HEK293 (cell line): Measurements from ENCODE around the gene DUSP10.

Experiments
- CTCF ChIP-seq: fragments of 450-650 bp; formaldehyde crosslinking; IDR thresholded peaks from 2 replicates; pipeline ENCODE4 v1.5.1; 2016; ENCODE audit warnings: missing biosample characterization, missing genetic modification characterization
- SETDB1 ChIP-seq: IDR thresholded peaks from one replicate; pipeline ENCODE4 v1.6.1; 2017; ENCODE audit warnings: mild to moderate bottlenecking, low read length, moderate library complexity, mixed read lengths; ENCODE audit not compliant: insufficient read length
- YY1 ChIP-seq: fragments of 450-650 bp; formaldehyde crosslinking; IDR thresholded peaks from 2 replicates; pipeline ENCODE4 v1.5.1; 2018; ENCODE audit warnings: missing biosample characterization, missing genetic modification characterization
- ZEB2 ChIP-seq: fragments of 450-650 bp; formaldehyde crosslinking; IDR thresholded peaks from 2 replicates; pipeline ENCODE4 v1.5.1; 2016; ENCODE audit warnings: missing biosample characterization, missing genetic modification characterization
- ZNF10 ChIP-seq: fragments of 450-650 bp; formaldehyde crosslinking; IDR thresholded peaks from 2 replicates; pipeline ENCODE4 v1.5.1; 2017; ENCODE audit warnings: missing biosample characterization, missing genetic modification characterization
- ZNF76 ChIP-seq: fragments of 450-650 bp; formaldehyde crosslinking; IDR thresholded peaks from 2 replicates; pipeline ENCODE4; 2016; ENCODE audit warnings: low read depth, missing biosample characterization, missing genetic modification characterization, borderline replicate concordance

GRCh38 chr1:221700536-221700935, 41.4 kb downstream of the DUSP10 start:
- TF ChIP-seq ZNF10 (no peak), CTCF (tag by site-specific recombination) (no peak), SETDB1 (no peak), ZEB2 (tag by site-specific recombination) (no peak), YY1 (tag by site-specific recombination) (no peak), ZNF76 (no peak)
